Measurements from ENCODE around the gene PPM1G. TPM values are rescaled to one million over a fixed set of nuclear protein-coding genes. Genes with fewer than 3 reads are reported as not detected.
"Not testable (repeated sequence)": the region's sequence is repeated elsewhere in the genome, so short reads cannot be mapped to it uniquely, and the experiment has no call there.

The PPM1G gene, protein sequence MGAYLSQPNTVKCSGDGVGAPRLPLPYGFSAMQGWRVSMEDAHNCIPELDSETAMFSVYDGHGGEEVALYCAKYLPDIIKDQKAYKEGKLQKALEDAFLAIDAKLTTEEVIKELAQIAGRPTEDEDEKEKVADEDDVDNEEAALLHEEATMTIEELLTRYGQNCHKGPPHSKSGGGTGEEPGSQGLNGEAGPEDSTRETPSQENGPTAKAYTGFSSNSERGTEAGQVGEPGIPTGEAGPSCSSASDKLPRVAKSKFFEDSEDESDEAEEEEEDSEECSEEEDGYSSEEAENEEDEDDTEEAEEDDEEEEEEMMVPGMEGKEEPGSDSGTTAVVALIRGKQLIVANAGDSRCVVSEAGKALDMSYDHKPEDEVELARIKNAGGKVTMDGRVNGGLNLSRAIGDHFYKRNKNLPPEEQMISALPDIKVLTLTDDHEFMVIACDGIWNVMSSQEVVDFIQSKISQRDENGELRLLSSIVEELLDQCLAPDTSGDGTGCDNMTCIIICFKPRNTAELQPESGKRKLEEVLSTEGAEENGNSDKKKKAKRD
- total RNA-seq = 10 to 100 TPM; 50.9 to 73.4 TPM
- long read RNA-seq, transcript PPM1G-201 (10 exons, 2,311 nt) = major isoform, 136 of 183 reads
- long read RNA-seq, partial matches to known transcripts = 36 of 183 reads
- long read RNA-seq, other reads (novel, unspliced or antisense) = 11 of 183 reads

DNA sequence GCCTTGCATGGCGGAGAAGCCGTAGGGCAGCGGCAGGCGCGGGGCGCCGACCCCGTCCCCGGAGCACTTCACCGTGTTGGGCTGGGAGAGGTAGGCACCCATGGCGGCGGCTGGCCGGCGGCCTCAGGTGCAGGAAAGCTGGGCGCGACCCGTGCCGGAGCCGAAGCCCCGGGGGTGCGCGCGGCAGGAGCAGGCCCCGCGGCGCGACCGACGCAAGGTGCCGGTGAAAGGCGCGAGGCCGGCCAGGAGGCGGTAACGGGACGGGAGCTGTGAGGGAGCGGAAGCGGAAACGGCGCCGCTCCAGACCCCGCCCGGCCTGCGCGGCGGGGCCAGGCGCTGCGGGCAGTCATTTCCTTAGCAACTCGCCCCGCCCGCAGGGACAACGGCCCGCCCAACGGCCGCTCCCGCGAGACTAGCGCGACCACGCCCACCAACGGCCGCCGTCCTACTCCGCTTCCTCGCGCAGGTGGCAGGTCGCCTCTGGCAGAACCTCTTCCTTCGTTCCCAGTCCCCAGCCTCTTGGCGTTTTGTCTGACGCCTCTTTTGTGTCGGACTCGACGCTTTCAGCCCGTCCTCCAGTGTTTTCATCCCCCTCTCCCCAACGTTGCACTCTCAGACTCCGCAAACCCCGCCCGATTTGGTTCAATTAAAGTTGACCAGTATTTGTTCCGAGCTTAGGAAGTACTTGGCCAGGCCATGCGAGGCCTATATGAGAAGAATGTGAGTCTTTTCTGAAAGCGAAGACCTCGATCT, at the start of gene PPM1G:
PPM1G (minus strand) TSS at position 271 of the 753 bp plus-strand sequence; CDS start at position 102, 169 bp downstream.
- intact Hi-C loops (cut with DNase I, micrococcal nuclease) = no loop called here
- ATAC-seq (peak; percentile 97), DNase-seq (peak; percentile 93 to 99)

DNA sequence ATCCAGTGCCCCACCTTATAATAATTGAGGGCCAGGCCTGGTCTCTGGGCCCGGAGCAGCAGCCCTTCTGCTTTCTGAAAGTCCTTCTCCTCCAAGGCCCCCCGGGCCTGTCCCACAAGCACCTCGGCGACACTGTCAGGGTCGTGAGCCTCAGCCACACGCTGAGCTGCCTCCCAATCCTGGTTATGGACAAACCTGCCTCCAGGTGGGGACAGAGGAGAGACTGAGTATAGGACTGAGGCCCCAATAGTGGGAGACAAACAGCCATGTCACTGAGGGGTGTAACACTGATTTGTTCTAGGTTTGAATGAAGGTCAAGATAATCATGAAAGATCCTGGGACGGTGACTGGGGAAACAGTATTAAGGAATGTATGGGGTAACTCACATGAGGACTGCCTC, 44.6 kb upstream of the PPM1G start:
- ATAC-seq (no peak), DNase-seq (no peak)
- intact Hi-C loops (cut with DNase I, micrococcal nuclease) = no loop called here

GRCh38 chr2:27451095-27451494, 41.7 kb upstream of the PPM1G start:
- intact Hi-C loops (cut with DNase I, micrococcal nuclease) = no loop called here
- ATAC-seq (no peak), DNase-seq (no peak)

GRCh38 chr2:27448381-27448780, 39.0 kb upstream of the PPM1G start:
- intact Hi-C loops (cut with DNase I, micrococcal nuclease) = no loop called here
- no peak for ATAC-seq
- DNase-seq = no peak

GRCh38 chr2:27446057-27446456, 36.7 kb upstream of the PPM1G start:
- intact Hi-C loops (cut with DNase I, micrococcal nuclease) = no loop called here
- ATAC-seq (peak; percentile 80), DNase-seq (peak; percentile 72 to 93)

GRCh38 chr2:27445615-27446014, 36.2 kb upstream of the PPM1G start:
- intact Hi-C loops (cut with DNase I, micrococcal nuclease) = no loop called here
- DNase-seq (peak; percentile 38 to 46), ATAC-seq (peak; percentile 43)

GRCh38 chr2:27445155-27445554, 35.8 kb upstream of the PPM1G start:
- ATAC-seq (no peak), DNase-seq (peak in 1 of 2 donors; percentile 8)
- intact Hi-C loops (cut with DNase I, micrococcal nuclease) = no loop called here

DNA sequence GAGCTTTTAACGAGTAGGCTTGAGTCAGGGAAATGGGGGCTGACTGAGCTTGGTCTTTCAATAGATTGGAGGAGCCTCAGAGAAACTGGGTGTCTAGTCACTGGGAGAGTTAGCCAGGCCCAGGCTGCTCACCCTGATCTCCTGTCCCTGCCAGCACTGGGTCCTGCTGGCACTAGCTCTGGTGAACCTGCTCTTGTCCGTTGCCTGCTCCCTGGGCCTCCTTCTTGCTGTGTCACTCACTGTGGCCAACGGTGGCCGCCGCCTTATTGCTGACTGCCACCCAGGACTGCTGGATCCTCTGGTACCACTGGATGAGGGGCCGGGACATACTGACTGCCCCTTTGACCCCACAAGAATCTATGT, 33.5 kb upstream of the PPM1G start:
- ATAC-seq (peak; percentile 28), DNase-seq (peak in 1 of 2 donors; percentile 46)
- intact Hi-C loops (cut with DNase I, micrococcal nuclease) = no loop called here

DNA sequence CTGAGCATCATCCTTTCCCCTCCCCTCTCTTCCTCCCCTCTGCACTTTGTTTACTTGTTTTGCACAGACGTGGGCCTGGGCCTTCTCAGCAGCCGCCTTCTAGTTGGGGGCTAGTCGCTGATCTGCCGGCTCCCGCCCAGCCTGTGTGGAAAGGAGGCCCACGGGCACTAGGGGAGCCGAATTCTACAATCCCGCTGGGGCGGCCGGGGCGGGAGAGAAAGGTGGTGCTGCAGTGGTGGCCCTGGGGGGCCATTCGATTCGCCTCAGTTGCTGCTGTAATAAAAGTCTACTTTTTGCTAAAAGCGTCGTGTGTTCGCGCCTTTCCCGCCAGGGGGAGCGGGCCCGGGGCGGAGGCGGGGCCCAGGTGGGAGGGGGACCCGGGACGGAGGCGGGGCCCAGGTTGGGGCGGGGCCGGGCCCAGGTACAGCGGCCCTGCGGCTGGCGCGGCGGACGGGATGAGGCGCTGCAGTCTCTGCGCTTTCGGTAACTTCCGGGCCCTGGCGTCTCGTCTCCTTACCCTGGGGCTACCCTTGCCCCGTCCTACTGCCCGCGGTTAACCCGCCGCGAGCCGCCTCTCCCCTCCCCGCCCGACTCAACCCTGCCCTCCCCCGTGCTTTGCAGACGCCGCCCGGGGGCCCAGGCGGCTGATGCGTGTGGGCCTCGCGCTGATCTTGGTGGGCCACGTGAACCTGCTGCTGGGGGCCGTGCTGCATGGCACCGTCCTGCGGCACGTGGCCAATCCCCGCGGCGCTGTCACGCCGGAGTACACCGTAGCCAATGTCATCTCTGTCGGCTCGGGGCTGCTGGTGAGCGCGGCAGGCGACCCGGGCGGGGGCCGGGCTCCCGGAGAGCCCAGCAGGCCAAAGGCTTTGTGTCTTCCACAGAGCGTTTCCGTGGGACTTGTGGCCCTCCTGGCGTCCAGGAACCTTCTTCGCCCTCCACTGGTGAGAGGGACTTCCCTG, 32.8 kb upstream of the PPM1G start, which contains the start of gene KRTCAP3:
KRTCAP3 (plus strand) TSS at position 424 of the 962 bp plus-strand sequence; CDS start at position 456, 32 bp downstream.
- DNase-seq (peak; percentile 75 to 87), ATAC-seq (peak; percentile 81)
- intact Hi-C loops (cut with DNase I, micrococcal nuclease) = no loop called here

DNA sequence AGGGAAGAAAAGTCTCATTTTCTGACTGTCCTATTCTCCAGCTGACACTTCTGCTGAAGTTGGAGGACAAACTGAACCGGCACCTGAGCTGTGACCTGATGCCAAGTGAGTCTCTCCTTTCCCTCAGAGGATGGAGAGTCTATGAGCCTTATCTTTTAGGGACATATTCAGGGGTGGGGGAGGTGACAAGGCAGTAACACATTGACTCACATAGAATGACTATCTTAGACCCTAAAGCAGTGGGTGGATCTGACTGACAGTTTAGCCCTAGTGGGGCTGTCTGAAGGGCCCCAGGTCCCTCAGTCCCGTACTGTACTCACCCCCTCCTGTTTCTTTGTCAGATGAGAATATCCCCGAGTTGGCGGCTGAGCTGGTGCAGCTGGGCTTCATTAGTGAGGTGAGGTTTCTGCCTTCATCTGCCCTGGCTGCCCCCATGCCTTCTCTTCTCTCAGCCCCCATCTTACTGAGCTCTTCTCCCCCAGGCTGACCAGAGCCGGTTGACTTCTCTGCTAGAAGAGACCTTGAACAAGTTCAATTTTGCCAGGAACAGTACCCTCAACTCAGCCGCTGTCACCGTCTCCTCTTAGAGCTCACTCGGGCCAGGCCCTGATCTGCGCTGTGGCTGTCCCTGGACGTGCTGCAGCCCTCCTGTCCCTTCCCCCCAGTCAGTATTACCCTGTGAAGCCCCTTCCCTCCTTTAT, 32.0 kb upstream of the PPM1G start:
- intact Hi-C loops (cut with DNase I, micrococcal nuclease) = no loop called here
- ATAC-seq (no peak), DNase-seq (no peak)

DNA sequence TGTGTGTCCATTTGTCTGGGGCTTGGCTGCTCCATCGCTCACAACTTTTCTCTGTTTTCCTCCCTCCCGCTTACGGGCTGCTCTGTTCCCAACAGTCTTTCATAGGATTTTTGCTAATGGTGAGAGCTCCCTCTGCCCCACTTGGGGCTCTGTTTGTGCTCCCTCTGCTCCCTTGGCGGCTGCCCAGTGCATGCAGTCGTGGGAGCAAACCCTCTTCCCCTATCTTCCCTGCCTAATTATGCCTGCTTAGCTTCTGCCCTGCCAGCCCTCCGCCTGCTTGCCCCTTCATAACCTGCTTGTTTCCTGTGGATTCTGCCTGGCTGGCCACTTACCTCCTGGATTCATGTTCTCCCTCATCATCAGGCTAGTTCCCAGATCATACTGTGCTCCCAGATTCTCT, 26.2 kb upstream of the PPM1G start:
- ATAC-seq = no peak
- intact Hi-C loops (cut with DNase I, micrococcal nuclease) = no loop called here
- DNase-seq = no peak

DNA sequence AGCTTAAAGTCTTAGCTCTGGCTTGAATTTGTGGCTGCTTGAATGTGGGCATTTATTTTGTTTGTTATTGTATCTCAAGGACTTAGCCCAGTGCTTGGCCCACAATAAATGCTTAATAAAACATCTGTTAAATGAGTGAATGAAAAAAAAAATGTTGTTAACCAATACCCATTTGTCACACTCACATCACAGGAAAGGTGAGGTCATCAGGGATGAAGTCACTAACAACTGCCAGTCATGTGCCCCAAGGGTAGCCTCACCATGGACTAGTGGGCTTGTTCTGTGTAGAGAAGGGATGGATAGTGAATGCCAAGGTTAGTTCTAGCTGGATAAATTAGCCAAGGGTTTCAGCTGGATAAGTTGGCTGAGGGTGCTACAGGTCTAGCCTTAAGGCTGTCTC, 22.0 kb upstream of the PPM1G start:
- ATAC-seq = no peak
- intact Hi-C loops (cut with DNase I, micrococcal nuclease) = no loop called here
- no peak for DNase-seq

DNA sequence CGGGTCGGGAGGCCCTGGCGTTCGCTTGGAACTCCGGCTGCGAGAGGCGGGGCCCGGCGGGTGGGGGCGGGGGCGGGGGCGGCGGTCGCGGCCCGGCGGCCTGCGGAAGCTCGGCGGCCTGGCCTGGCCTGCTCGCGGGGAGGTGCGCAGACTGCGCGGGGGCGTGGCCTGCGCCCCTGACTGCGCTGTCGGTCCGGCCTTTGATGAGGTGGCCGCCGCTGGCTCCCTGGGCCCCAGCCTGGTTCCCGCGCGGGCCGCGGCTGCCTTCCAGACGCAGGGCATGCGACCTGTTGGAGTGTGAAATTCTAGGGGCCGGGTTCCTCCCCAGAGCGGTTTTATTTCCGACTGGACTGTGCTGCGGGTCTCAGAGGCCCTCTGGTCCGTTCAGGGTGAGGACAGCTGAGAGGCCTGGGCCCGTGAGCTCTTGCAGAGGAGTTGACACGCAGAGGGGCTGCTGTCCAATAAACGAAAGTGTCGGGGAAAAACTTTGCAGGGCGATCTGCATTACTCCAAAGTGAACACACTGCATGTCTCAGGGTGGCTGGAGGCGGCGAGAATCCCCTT, 19.7 kb upstream of the PPM1G start:
- intact Hi-C loops (cut with DNase I, micrococcal nuclease) = no loop called here
- DNase-seq (peak; percentile 85 to 87), ATAC-seq (peak; percentile 85)

DNA sequence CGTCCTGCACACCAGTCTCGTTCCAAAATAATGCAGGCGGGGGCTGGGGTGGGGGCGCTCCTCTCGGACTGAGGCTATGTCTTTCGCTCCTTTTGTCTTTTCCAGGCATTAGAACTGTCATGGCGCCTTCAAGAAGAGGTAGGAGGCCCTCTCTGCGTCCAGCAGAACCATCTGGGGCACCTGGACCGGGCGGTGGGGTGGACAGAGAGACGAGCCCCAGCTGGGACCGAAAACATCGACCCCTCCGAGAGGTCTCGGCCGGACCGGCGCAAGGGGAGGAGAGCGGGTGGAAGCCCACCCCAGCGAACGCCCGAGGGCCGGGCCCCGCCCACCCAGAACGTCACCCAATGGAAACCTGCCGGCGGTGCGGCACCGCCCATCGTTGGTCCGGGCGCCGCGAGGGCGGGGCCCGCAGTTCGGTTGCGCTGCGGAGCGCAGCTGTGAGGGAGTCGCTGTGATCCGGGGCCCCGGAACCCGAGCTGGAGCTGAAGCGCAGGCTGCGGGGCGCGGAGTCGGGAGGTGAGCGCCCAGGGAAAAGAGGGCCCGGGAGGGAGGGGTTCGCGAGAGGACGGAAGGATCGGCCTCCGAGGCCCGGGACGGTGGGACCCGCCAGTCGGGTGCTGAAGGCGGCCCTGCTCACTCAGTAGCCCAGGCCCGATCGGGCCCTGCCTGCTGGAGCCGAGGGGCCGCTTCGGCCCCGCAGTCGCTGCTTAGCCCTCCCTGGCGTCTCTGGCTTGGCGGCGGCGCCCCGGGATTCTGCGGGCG, 19.0 kb upstream of the PPM1G start, which contains the start of gene NRBP1:
NRBP1 (plus strand) TSS at position 419 of the 765 bp plus-strand sequence. CDS start 4,643 bp downstream, outside the sequence.
- DNase-seq (peak; percentile 88 to 97), ATAC-seq (peak; percentile 94)
- intact Hi-C loops (cut with DNase I, micrococcal nuclease) = no loop called here

DNA sequence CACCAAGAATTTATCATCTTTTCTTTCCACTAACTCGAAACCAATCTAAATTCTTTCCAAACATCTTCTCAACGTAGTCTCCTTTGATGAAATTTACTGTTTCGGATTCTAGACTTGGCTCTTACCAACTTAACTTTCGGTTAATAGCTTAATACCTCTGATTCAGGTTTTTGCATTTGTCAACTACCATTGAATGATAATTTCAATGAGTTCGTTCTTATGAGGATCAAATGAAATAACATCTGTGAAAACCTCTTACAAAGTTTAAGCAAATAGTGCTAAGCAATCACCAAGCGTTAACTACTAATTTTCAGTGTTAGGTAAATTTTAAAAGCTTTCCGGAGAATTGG, 18.4 kb upstream of the PPM1G start:
- ATAC-seq (no peak), DNase-seq (no peak)
- intact Hi-C loops (cut with DNase I, micrococcal nuclease) = no loop called here

DNA sequence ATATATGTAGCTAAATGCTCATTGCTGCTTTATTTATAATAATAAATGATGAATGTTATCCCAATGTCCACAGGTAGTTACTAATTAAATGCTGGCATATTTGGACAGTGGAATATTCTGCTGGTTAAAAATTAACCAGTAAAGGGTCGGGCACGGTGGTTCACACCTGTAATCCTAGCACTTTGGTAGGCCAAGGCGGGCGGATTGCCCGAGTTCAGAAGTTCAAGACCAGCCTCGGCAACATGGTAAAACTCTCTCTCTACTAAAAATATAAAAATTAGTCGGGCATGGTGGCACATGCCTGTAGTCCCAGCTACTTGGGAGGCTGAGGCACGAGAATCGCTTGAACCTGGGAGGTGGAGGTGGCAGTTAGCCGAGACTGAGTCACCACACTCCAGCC, 15.6 kb upstream of the PPM1G start:
- intact Hi-C loops (cut with DNase I, micrococcal nuclease); DNase-seq; ATAC-seq: not testable (repeated sequence)

DNA sequence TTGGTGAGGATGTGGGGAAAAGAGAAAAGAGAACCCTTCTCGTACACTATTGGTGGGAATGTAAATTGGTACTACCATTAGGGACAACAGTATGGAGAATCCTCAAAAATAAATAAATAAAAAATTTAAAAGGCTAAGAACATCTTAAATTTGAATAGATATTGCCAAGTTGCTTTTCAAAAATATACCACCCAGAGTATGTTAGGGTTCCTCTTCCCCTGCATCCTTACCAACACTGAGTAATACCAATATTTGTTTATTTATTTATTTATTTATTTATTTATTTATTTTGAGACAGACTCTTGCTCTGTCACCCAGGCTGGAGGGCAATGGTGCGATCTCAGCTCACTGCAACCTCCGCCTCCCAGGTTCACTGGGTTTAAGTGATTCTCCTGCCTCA, 13.6 kb upstream of the PPM1G start:
- intact Hi-C loops (cut with DNase I, micrococcal nuclease) = no loop called here

More for the DNA sequence above, 13.6 kb upstream of the PPM1G start:
- no peak for ATAC-seq
- DNase-seq = no peak
